GM18870 (cell line): ENCODE results near the gene MBP.

Experiments used
- ATAC-seq: cut with Tn5 transposase; IDR thresholded peaks from one replicate; pipeline ENCODE4 v1.9.1; 2021; ENCODE audit warnings: moderate library complexity; ENCODE audit not compliant: unreplicated experiment

Gene MBP

DNA sequence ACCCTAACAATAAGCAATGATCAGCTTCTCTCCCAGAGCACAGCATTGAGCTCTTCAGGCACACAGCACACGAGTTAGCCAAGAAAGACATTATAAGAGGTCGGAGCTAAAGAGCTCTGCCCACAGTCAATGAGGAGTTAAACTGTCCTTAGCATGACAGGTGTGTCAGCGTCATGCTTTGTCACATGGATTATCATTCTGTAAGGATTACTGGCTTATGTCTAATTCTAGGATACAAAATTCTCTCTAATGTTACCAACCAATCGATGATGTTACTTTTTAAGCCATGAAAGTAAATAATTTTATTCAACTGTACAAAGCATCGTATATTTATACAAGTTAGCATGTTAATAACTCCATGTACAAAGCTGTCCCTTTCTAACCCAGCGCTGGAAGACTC lies 201.4 kb downstream of the MBP start:
- ATAC-seq: no peak
